GM12878 (cell line): ENCODE measurements around the gene PPP1CA. TPM values are rescaled to one million over a fixed set of nuclear protein-coding genes. Genes with fewer than 3 reads are reported as not detected.

Source experiments
- ASH2L ChIP-seq: fragments of 300-600, 200-600 bp; sonication (generic); IDR thresholded peaks from 2 replicates; pipeline ENCODE4 v1.6.1; 2017; ENCODE audit warnings: low read depth, mild to moderate bottlenecking, borderline replicate concordance
- BHLHE40 ChIP-seq, 2 experiments: fragments of 450-650 bp in 1 of 2; IDR thresholded peaks; 2 replicates each; pipeline ENCODE4 v1.6.1; 2011 to 2017; ENCODE audit warnings: low read depth in 2 of 2, borderline replicate concordance in 1 of 2, improper control_type of control experiment in 1 of 2, low read length in 1 of 2, mild to moderate bottlenecking in 1 of 2
- CBFB ChIP-seq: IDR thresholded peaks from 2 replicates; pipeline ENCODE4 v1.6.1; 2016; ENCODE audit warnings: antibody characterized with exemption, low read depth
- CREB1 ChIP-seq: IDR thresholded peaks from 2 replicates; pipeline ENCODE4 v1.6.1; 2012; ENCODE audit warnings: low read depth, mild to moderate bottlenecking, inconsistent platforms
- E2F4 ChIP-seq: IDR thresholded peaks from 2 replicates; pipeline ENCODE4 v1.6.1; 2012; ENCODE audit warnings: low read depth, low read length, improper control_type of control experiment
- LARP7 ChIP-seq: fragments of 450-650 bp; IDR thresholded peaks from 2 replicates; pipeline ENCODE4 v1.6.1; 2017; ENCODE audit warnings: mild to moderate bottlenecking
- MEF2A ChIP-seq: IDR thresholded peaks from 2 replicates; pipeline ENCODE4 v1.6.1; 2011; ENCODE audit warnings: low read depth, mild to moderate bottlenecking, low read length, moderate library complexity; ENCODE audit not compliant: insufficient read depth
- MTA2 ChIP-seq: fragments of 450-650 bp; IDR thresholded peaks from 2 replicates; pipeline ENCODE4 v1.6.1; 2016; ENCODE audit warnings: low read depth, mild to moderate bottlenecking, moderate library complexity
- MYB ChIP-seq: fragments of 150-350 bp; IDR thresholded peaks from 2 replicates; pipeline ENCODE4 v1.6.1; 2014; ENCODE audit warnings: mild to moderate bottlenecking, low read depth, low read length, borderline replicate concordance
- NBN ChIP-seq: fragments of 450-650 bp; IDR thresholded peaks from 2 replicates; pipeline ENCODE4 v1.6.1; 2016
- NFIC ChIP-seq: IDR thresholded peaks from 2 replicates; pipeline ENCODE4 v1.6.1; 2012; ENCODE audit warnings: low read depth, mild to moderate bottlenecking, inconsistent platforms, low read length, moderate library complexity
- POLR2A ChIP-seq: IDR thresholded peaks from 2 replicates; pipeline ENCODE4 v1.6.1; 2011; ENCODE audit warnings: low read depth, mild to moderate bottlenecking, low read length
- RUNX3 ChIP-seq: IDR thresholded peaks from 2 replicates; pipeline ENCODE4 v1.6.1; 2012; ENCODE audit warnings: low read length, inconsistent platforms
- SMAD5 ChIP-seq: IDR thresholded peaks from 2 replicates; pipeline ENCODE4 v1.6.1; 2016; ENCODE audit warnings: antibody characterized with exemption, low read depth
- SMC3 ChIP-seq: IDR thresholded peaks from 2 replicates; pipeline ENCODE4 v1.6.1; 2011; ENCODE audit warnings: low read length, improper control_type of control experiment, borderline replicate concordance
- SREBF1 ChIP-seq: IDR thresholded peaks from 2 replicates; pipeline ENCODE4 v1.6.1; 2012; ENCODE audit warnings: mild to moderate bottlenecking, low read length
- SREBF2 ChIP-seq: IDR thresholded peaks from 2 replicates; pipeline ENCODE4 v1.6.1; 2012; ENCODE audit warnings: mild to moderate bottlenecking, low read length
- SUZ12 ChIP-seq: fragments of 200-600 bp; sonication (generic); IDR thresholded peaks from one replicate; pipeline ENCODE4 v1.6.1; 2018; ENCODE audit warnings: antibody characterized with exemption, mild to moderate bottlenecking; ENCODE audit not compliant: unreplicated experiment
- TCF3 ChIP-seq: IDR thresholded peaks from 2 replicates; pipeline ENCODE4 v1.6.1; 2012; ENCODE audit warnings: low read depth, mild to moderate bottlenecking, low read length, borderline replicate concordance; ENCODE audit not compliant: insufficient read depth
- ZNF384 ChIP-seq: IDR thresholded peaks from 2 replicates; pipeline ENCODE4 v1.6.1; 2012; ENCODE audit warnings: low read depth, mild to moderate bottlenecking, low read length, improper control_type of control experiment, borderline replicate concordance
- polyA plus RNA-seq, 11 experiments: library from polyadenylated mRNA; depleted of rRNA in 4 of 11; unstranded in 6 of 11; stranded (reverse) in 5 of 11; fragments of >200 nt; fragmentation: Nextera tagmentation in 4 of 11; fragmentation: Illumina TruSeq in 1 of 11; extraction: Ambion mirVana in 4 of 11; extraction: Trizol in 1 of 11; gene quantifications; 1 replicate in 1 of 11; 2 replicates in 10 of 11; pipeline versions ENCODE4 v1.2.1 to v1.2.3, GENCODE V29; 2011 to 2016; ENCODE audit warnings: inconsistent platforms in 2 of 11, missing spikeins in 2 of 11, low read depth in 1 of 11
- total RNA-seq, 4 experiments: library from RNA; depleted of rRNA in 3 of 4; stranded (reverse); fragments of >200 nt in 3 of 4; fragmentation: Illumina TruSeq in 1 of 4; extraction: Trizol in 1 of 4; gene quantifications; 2 replicates each; pipeline versions ENCODE4 v1.2.1 to v1.2.3, GENCODE V29; 2013 to 2021
- TF ChIP-seq, protein P1 (sequence below): fragments of 450-650 bp; IDR thresholded peaks from 2 replicates; pipeline ENCODE4 v1.6.1; 2017; ENCODE audit warnings: mild to moderate bottlenecking
- TF ChIP-seq, protein P2 (sequence below): fragments of 450-650 bp; IDR thresholded peaks from 2 replicates; pipeline ENCODE4 v1.6.1; 2017; ENCODE audit warnings: low read depth, mild to moderate bottlenecking, moderate library complexity
- TF ChIP-seq, protein P3 (sequence below): IDR thresholded peaks from 2 replicates; pipeline ENCODE4 v1.6.1; 2011; ENCODE audit warnings: mild to moderate bottlenecking, low read depth, low read length, moderate library complexity; ENCODE audit not compliant: insufficient replicate concordance
- TF ChIP-seq, protein P4 (sequence below): fragments of 450-650 bp; IDR thresholded peaks from 2 replicates; pipeline ENCODE4 v1.6.1; 2016; ENCODE audit warnings: mild to moderate bottlenecking

Gene PPP1CA
- total and polyA plus RNA-seq, 10 of the 15 experiments (the other 5 are each of a cell fraction or from before 2014, with no cell fraction given) = 26.4 to 458 (median 240) TPM

DNA sequence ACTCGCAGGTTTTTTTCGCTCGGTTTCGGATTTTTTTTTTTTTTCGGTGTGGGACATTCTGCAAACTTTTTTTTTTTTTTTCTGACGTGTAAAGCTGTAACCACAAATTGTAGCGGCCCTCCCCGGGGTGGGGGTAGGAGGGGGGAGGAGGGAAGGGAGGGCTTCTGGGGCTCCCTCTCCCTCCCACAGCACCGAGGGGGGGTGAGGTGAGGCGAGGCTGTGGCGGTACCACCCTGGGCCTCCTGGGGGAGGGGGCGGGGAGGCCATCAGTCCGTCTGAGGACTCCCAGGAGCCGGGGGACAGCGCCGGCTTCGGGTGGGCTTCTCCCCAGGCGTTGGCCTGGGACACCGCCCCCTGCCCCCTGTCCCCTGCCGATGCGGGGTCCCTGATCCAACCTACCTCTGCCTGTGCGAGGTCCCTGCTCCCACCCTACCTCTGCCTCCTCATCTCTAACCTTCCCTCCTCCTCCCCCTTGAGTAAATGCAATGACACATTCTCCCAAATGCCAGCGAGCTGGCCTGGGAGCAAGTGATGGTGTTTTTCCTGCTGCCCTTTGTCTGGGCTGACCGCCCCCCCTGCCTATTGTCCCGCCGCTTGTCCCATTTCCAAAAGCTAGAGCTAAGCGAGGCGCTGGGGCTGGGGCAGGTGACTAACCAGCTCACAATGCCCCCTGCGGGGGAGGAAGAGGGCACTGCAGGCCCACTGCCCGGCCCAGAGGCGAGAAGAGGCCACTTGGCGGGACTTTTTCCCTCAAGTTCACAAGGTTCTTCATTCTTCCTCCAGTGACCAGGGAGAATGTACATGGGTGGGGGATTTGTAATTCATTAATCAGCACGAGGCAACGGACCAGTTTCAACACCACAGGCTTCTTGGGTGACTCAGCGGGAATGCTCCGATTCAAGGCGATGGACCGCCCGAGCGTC, 27.7 kb downstream of the PPP1CA start (continued):
- TF ChIP-seq RUNX3 (peak; percentile 85), SREBF2 (no peak), SMAD5 (no peak), SMC3 (peak; percentile 39; the same call in 1 of the 2 replicates), LARP7 (peak; percentile 53; the same call in 1 of the 2 replicates), ASH2L (no peak), NBN (no peak), CREB1 (peak; percentile 76), CBFB (0 out of 2 replicates have a peak, but pooled peaks have one; percentile 32), TCF3 (no peak), MEF2A (no peak), BHLHE40 (IDR thresholded peaks at IDR 0.05; ENCODE audit: borderline replicate concordance in 1 of 2, low read depth in 2 of 2, low read length in 1 of 2) (peak in 1 of 2 experiments; percentile 53; a peak in 1 of 4 replicates), ZNF384 (peak; percentile 96), POLR2A (no peak), MYB (no peak), E2F4 (no peak), MTA2 (no peak; the same call in 1 of the 2 replicates), SUZ12 (no peak), SREBF1 (no peak), NFIC (no peak)
- TF ChIP-seq, protein P1, sequence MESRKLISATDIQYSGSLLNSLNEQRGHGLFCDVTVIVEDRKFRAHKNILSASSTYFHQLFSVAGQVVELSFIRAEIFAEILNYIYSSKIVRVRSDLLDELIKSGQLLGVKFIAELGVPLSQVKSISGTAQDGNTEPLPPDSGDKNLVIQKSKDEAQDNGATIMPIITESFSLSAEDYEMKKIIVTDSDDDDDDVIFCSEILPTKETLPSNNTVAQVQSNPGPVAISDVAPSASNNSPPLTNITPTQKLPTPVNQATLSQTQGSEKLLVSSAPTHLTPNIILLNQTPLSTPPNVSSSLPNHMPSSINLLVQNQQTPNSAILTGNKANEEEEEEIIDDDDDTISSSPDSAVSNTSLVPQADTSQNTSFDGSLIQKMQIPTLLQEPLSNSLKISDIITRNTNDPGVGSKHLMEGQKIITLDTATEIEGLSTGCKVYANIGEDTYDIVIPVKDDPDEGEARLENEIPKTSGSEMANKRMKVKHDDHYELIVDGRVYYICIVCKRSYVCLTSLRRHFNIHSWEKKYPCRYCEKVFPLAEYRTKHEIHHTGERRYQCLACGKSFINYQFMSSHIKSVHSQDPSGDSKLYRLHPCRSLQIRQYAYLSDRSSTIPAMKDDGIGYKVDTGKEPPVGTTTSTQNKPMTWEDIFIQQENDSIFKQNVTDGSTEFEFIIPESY = no peak
- TF ChIP-seq, protein P2, sequence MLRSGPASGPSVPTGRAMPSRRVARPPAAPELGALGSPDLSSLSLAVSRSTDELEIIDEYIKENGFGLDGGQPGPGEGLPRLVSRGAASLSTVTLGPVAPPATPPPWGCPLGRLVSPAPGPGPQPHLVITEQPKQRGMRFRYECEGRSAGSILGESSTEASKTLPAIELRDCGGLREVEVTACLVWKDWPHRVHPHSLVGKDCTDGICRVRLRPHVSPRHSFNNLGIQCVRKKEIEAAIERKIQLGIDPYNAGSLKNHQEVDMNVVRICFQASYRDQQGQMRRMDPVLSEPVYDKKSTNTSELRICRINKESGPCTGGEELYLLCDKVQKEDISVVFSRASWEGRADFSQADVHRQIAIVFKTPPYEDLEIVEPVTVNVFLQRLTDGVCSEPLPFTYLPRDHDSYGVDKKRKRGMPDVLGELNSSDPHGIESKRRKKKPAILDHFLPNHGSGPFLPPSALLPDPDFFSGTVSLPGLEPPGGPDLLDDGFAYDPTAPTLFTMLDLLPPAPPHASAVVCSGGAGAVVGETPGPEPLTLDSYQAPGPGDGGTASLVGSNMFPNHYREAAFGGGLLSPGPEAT = no peak
- TF ChIP-seq, protein P3, sequence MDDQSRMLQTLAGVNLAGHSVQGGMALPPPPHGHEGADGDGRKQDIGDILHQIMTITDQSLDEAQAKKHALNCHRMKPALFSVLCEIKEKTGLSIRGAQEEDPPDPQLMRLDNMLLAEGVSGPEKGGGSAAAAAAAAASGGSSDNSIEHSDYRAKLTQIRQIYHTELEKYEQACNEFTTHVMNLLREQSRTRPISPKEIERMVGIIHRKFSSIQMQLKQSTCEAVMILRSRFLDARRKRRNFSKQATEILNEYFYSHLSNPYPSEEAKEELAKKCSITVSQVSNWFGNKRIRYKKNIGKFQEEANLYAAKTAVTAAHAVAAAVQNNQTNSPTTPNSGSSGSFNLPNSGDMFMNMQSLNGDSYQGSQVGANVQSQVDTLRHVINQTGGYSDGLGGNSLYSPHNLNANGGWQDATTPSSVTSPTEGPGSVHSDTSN = no peak
- TF ChIP-seq, protein P4, sequence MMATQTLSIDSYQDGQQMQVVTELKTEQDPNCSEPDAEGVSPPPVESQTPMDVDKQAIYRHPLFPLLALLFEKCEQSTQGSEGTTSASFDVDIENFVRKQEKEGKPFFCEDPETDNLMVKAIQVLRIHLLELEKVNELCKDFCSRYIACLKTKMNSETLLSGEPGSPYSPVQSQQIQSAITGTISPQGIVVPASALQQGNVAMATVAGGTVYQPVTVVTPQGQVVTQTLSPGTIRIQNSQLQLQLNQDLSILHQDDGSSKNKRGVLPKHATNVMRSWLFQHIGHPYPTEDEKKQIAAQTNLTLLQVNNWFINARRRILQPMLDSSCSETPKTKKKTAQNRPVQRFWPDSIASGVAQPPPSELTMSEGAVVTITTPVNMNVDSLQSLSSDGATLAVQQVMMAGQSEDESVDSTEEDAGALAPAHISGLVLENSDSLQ = no peak
